A673 (cell line): ENCODE measurements around the gene KCNC1. TPM values are rescaled to one million over a fixed set of nuclear protein-coding genes. Genes with fewer than 3 reads are reported as not detected.

ENCODE experiments used
- BruUV-seq: library from RNA; stranded (reverse); fragments of 400-500 nt; replicated peaks from 2 replicates; lab custom pipeline; 2021; lab: Mats Ljungman, UMichigan
- CTCF ChIA-PET: fragments of 300-600 bp; sonication (Branson Sonifier 250); formaldehyde crosslinking; loops from one replicate; lab custom pipeline; 2022; ENCODE audit warnings: antibody characterized with exemption; lab: Charles Lee
- POLR2A ChIA-PET: fragments of 300-600 bp; sonication (Branson Sonifier 250); formaldehyde crosslinking; loops from one replicate; lab custom pipeline; 2022; ENCODE audit warnings: antibody characterized with exemption; ENCODE audit not compliant: low non-redundant PET; lab: Charles Lee
- DNase-seq: peaks from one replicate; pipeline ENCODE4 v3.0.0-alpha.2; 2015; ENCODE audit warnings: low spot score
- H3K27ac ChIP-seq: fragments of 200-600 bp; sonication (generic); 2 replicates; pipeline ENCODE4 v1.5.1; 2016; ENCODE audit warnings: mixed run types, low read depth, mild to moderate bottlenecking, mixed read lengths, antibody characterized with exemption, low read length; ENCODE audit not compliant: poor library complexity, severe bottlenecking
- H3K27me3 ChIP-seq: fragments of 200-600 bp; sonication (generic); replicated peaks from 2 replicates; pipeline ENCODE4 v1.6.1; 2017; ENCODE audit warnings: mixed run types, low read depth, mild to moderate bottlenecking, mixed read lengths, antibody characterized with exemption, low read length; ENCODE audit not compliant: insufficient read depth, poor library complexity
- H3K36me3 ChIP-seq: fragments of 200-600 bp; sonication (generic); 2 replicates; pipeline ENCODE4 v1.6.1; 2016; ENCODE audit warnings: mixed run types, mild to moderate bottlenecking, mixed read lengths, antibody characterized with exemption, low read length; ENCODE audit not compliant: insufficient read depth, poor library complexity, severe bottlenecking
- H3K4me1 ChIP-seq: fragments of 200-600 bp; sonication (generic); 2 replicates; pipeline ENCODE4 v1.6.1; 2017; ENCODE audit warnings: mixed run types, mild to moderate bottlenecking, mixed read lengths, antibody characterized with exemption, low read length; ENCODE audit not compliant: insufficient read depth, poor library complexity, severe bottlenecking
- H3K4me3 ChIP-seq: fragments of 200-600 bp; sonication (generic); 2 replicates; pipeline ENCODE4 v1.5.1; 2016; ENCODE audit warnings: low read depth, mixed run types, mild to moderate bottlenecking, mixed read lengths, low read length; ENCODE audit not compliant: poor library complexity, severe bottlenecking
- H3K9me3 ChIP-seq: fragments of 200-600 bp; sonication (generic); 2 replicates; pipeline ENCODE4 v1.6.1; 2016; ENCODE audit warnings: mixed run types, low read depth, mild to moderate bottlenecking, mixed read lengths, antibody characterized with exemption, low read length; ENCODE audit not compliant: poor library complexity, severe bottlenecking
- CTCF ChIP-seq: fragments of 300-800, 200-600 bp; sonication (generic); conservative IDR thresholded peaks from 2 replicates; pipeline ENCODE4 v1.5.1; 2017; ENCODE audit warnings: low read depth, mild to moderate bottlenecking, antibody characterized with exemption, low read length, moderate library complexity, mixed read lengths
- EZH2 ChIP-seq: fragments of 200-600 bp; sonication (generic); IDR thresholded peaks from 2 replicates; pipeline ENCODE4 v1.6.1; 2017; ENCODE audit warnings: borderline replicate concordance, low read depth, mild to moderate bottlenecking, mixed read lengths, antibody characterized with exemption, low read length; ENCODE audit not compliant: poor library complexity, severe bottlenecking
- intact Hi-C: fragments of 100-400 bp; cut with micrococcal nuclease; formaldehyde crosslinking; loops from one replicate; pipeline ENCODE4 v1.10.0; 2022; ENCODE audit not compliant: unreplicated experiment
- total RNA-seq: library from RNA; stranded (reverse); gene quantifications from 2 replicates; pipeline ENCODE4 v1.2.3, GENCODE V29; 2021

The KCNC1 gene
- total RNA-seq, 1 experiment from 2014 or later: 0.09 TPM

GRCh38 chr11:17788084-17788483, 53.5 kb downstream of the KCNC1 start:
- no peaks in the 10 kb centered on the region for H3K4me1 ChIP-seq
- no peak for TF ChIP-seq EZH2
- TF ChIP-seq CTCF: no peak
- H3K27ac ChIP-seq: no peak overlapping the region
- no peaks in the 10 kb centered on the region for H3K27me3 ChIP-seq
- no peak for DNase-seq
- intact Hi-C loops: no loop called here
- no peaks in the 10 kb centered on the region for H3K36me3 ChIP-seq
- H3K4me3 ChIP-seq: no peak overlapping the region
- ChIA-PET POLR2A (no interaction called here), CTCF (no interaction called here)
- H3K9me3 ChIP-seq: no peaks in the 10 kb centered on the region
- BruUV-seq: no TSS peak

GRCh38 chr11:17790453-17790852, 55.9 kb downstream of the KCNC1 start:
- no TSS peak for BruUV-seq
- H3K9me3 ChIP-seq: no peaks in the 10 kb centered on the region
- CTCF ChIA-PET: no interaction called here
- H3K27ac ChIP-seq: no peak overlapping the region
- H3K27me3 ChIP-seq: no peaks in the 10 kb centered on the region
- no peak overlapping the region for H3K4me3 ChIP-seq
- no peak for DNase-seq
- no peaks in the 10 kb centered on the region for H3K4me1 ChIP-seq
- intact Hi-C loops: no loop called here
- no peaks in the 10 kb centered on the region for H3K36me3 ChIP-seq
- POLR2A ChIA-PET: no interaction called here
- TF ChIP-seq CTCF (no peak), EZH2 (no peak)

GRCh38 chr11:17791144-17791543, 56.6 kb downstream of the KCNC1 start:
- no TSS peak for BruUV-seq
- POLR2A ChIA-PET: no interaction called here
- no peaks in the 10 kb centered on the region for H3K4me1 ChIP-seq
- TF ChIP-seq EZH2 (no peak), CTCF (no peak)
- H3K4me3 ChIP-seq: no peak overlapping the region
- no peaks in the 10 kb centered on the region for H3K27me3 ChIP-seq
- H3K27ac ChIP-seq: no peak overlapping the region
- H3K36me3 ChIP-seq: no peaks in the 10 kb centered on the region
- H3K9me3 ChIP-seq: no peaks in the 10 kb centered on the region
- CTCF ChIA-PET: no interaction called here
- intact Hi-C loops: no loop called here
- DNase-seq: no peak
